D341Med (cell line): ENCODE measurements around the gene TXNDC8.
"Not testable (repeated sequence)": the region's sequence is repeated elsewhere in the genome, so short reads cannot be mapped to it uniquely, and the experiment has no call there.

Experiments used
- DNase-seq: peaks from one replicate; pipeline ENCODE4 v3.0.0; 2012; ENCODE audit warnings: low spot score

The TXNDC8 gene

DNA sequence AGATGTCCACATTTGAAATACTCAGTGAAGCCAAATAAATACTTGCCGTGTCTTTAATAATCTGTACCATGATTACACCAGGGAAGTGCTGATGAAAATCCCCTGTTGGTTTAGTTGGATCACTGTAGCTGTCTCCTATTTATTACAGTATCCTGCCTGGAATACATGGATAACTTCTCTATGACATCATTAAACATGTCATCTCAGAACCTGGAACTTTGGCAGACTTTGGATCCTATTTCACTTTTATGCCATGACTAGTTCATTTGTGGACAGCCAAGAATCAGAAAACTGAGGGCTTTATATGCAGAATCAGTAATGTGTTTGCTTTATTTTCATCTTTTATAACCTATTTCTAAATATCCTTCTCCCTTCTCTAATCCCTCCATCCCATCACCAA lies at the start of gene TXNDC8:
Gene TXNDC8 (minus strand): TSS at position 137 of the 400 bp plus-strand sequence.
- DNase-seq, result no peak

DNA sequence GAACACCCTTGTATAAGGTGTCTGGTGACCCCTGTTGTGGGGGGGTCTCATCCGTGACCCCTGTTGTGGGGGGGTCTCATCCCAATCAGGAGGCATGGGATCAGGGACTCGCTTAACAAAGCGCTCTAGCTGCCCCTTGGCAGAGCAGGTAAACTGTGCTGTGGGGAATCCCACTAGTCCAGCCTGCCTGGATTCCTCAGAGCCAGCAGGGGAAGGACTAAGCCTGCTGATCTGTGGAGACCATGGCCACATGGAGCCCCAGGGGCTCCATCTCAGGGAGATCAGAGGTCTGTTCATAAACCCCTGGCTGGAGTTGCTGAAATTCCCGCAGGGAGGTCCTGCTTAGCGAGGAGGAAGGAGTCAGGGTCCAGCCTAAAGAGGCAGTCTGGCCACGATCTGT lies 45.8 kb upstream of the TXNDC8 start:
- DNase-seq, result no peak

DNA sequence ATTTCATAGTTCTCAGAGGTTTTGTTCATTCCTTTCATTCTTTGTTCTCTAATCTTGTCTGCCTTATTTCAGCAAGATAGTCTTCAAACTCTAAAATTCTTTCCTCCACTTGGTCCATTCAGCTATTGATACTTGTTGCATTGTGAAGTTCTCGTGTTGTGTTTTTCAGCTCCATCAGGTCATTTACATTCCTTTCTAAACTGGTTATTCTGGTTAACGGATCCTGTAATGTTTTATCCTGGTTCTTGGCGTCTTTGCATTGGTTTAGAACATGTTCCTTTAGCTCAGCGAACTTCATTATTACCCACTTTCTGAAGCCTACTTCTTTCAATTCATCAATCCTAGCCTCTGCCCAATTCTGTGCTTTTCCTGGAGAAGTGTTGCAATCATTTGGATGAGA lies 45.1 kb upstream of the TXNDC8 start:
- no peak for DNase-seq

DNA sequence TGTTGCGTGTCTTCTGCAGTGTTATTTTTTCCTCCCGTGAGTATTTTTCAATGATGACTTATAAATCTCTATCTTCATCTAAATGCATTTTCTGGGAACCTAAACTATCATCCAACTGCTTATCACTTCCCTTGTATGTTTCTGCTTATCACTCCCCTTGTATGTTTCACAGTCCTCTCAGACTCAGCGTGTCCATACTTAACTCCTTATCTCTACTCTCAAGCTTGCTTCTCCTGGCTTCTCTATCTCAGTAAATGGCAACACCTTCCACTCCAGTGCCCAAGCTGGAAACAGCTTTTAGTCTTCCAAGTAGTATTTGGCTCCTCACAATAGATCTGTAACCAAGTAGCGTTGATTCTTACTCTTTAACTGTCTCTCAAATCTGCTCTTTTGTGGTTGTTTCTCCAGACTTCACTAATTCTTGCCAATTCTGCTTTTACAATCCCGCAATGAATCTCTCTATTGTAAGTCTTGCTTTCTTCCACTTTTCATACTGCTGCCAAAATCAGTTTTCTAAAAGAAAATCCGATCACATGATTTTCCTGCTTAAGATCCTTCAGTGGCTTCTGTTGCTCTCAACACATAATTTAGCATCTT lies 33.8 kb upstream of the TXNDC8 start:
- no peak for DNase-seq

DNA sequence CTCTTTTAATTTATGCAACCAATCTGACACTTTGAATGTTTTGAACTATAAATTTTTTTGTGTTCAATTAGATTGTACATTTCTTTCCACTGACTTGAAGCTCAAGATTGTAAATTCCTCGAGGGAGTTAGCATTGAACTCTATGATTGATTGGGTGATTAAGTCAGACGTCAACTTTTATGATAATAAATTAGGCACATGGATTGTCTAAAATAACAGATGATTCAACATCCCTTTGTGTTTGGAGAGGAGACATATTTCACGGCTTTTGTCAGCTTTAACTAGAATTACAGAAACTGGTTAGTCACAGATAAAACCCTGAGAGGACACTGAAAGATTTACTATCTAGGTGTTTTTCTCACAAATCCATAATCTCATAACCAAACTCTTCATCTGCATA lies 32.7 kb upstream of the TXNDC8 start:
- DNase-seq, result no peak

DNA sequence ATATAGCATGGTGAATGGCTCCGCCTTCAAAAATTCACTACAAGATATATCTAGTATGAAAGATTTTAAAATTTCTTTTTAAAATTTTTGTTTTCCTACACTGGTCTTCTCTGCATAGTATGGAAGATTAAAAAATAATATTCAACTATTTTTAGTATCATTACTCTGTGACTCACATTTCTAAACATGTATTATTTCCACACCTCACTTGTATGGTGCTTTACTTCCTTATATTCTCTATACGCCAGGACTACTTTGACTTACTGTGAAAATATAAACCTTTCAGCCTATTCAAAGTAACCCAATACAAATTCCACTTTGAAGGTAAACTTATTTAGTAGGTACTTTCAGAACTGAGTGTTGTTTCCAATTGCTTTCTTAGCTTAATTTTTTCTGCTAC lies 26.8 kb upstream of the TXNDC8 start:
- DNase-seq, result no peak

DNA sequence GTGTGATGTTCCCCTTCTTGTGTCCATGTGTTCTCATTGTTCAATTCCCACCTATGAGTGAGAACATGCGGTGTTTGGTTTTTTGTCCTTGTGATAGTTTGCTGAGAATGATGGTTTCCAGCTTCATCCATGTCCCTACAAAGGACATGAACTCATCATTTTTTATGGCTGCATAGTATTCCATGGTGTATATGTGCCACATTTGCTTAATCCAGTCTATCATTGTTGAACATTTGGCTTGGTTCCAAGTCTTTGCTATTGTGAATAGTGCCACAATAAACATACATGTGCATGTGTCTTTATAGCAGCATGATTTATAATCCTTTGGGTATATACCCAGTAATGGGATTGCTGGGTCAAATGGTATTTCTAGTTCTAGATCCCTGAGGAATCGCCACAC lies 21.3 kb upstream of the TXNDC8 start:
- DNase-seq, result not testable (repeated sequence)

DNA sequence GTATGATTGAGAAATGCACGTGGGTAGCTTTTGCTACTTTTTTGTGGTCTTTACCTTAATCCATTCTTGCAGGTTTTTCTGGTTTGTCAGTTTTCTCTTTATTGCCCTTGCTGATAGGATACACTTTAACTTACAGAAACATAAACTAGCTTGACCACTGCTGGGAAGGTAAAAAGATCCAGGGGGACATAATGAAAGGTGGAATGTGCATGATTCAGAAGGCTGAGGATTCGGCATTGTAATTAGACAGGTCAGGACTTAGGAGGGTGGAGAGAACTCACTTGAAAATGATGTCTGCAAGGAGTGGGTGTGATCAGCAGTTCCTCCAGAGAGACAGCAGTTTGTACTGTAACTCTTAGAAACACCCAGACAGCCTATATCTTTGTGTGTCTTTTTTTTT lies 19.8 kb upstream of the TXNDC8 start:
- no peak for DNase-seq

DNA sequence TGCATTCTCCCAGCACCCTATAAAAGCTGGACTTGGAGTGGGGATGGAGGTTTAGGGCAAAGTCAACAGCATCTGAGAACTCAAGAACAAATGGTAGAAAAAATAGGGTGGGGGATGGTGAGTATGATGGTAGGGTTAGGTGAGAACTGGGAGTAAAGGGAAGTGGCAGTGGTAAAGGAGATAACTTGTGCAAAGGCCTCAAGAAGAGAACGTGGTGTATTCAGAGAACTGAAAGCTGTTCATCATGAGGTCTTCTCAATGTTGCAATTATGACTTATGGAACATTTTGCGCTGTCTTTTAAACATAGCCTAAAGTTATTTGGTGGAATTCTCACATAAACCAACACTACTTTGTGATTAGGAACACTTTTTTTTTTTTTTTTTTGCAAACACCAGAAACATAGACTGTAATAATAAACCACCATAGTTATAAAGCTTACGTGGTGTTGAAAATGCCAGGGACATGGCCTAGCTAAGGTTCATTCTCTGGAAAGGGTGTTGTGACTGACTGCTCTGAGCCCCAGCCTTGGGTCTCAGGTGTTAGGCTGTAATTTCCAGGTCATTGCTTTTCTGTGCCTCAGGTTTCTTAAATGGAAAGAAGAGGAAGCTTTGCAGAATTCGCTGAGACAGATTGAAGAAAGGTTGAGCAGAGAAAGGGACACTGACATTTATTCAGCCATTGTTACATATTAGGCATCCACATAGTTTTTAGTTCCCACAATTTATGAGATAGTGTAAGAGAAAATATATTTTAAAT lies 19.2 kb upstream of the TXNDC8 start:
- no peak for DNase-seq

DNA sequence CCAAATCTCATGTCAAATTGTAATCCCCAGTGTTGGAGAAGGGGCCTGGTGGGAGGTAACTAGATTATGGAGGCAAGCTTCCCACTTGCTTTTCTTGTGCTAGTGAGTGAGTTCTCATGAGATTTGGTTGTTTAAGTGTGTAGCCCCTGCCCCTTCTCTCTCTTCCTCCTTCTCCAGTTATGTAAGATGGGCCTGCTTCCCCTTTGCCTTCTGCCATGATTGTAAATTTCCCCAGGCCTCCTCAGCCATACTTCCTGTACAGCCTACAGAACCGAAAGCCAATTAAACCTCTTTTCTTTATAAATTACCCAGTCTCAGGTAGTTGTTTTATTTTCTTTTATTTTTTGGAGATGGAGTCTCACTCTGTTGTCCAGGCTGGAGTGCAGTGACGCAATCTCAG lies 18.2 kb upstream of the TXNDC8 start:
- no peak for DNase-seq

DNA sequence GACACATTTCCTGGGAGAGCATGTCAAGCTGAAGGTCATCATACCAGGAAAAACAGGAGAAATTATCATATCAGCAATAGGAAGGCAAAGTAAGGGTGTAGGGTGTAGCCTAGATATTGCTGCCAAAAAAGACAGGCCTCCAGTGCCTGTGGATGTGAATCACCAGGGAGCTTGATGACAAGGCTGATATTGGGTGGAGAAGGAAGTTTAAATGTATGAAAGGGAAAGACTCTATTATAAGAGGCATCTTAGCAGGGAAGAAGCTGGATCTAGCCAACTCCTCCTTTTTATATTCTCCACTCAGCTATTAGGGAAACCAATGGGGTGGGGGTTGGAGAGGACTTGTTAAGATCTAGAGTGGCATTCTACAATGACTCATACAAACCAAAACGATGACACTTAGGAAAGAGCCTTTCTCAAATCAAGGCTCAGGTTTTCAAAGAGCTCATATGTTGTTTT lies 13.4 kb upstream of the TXNDC8 start:
- DNase-seq, result no peak

DNA sequence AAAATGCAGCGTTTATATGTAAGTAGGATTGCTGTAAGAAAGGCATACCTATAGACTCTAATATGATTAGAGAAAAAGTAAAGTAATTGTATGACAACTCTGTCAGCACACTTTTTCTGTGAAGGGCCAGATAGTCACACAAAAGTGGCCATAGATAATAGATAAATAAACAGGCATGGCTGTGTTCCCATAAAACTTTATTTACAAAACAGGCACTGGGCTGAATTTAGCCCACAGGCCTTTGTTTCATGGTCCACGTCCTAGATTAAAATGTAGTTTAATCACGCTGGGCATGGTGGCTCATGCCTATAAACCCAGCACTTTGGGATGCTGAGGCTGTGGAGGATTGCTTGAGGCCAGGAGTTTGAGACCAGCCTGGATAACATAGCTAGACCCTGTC lies 8.7 kb upstream of the TXNDC8 start:
- DNase-seq, result no peak

DNA sequence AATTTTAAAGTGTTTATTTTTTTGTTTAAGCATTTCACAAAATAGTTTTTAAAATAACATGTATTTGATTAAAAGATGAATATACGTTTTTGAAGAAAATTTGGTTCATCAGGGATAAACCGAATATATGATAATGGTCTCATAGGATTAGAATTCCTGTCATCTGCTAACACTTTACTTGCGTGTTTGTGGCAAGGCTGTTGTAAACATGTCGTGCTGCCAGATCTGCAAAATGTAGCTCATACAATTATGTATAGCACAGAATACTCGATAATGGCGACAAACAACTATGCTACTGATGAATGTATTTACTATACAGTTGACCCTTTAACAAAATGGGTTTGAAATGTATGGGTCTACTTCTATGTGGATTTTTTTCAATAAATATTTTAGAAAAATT lies 7.2 kb upstream of the TXNDC8 start:
- no peak for DNase-seq

DNA sequence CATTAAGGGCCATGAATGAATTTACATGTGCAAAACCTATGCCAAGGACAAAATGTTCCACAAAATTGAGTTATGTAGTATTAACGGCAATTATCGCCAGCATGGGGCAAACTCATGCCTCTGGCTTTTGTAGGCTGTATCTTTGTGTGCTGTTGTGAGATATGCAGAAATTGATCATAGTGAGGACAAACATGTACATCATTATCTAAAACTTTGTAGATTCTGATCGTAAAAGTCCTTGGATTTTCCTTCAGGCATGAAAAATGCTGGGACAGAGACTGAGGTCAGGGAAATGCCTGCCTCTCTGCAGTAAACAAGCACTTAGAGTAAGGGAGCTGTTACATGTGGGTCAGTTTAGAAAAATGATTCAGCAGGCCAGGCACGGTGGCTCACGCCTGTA lies 5.9 kb upstream of the TXNDC8 start:
- DNase-seq, result no peak

DNA sequence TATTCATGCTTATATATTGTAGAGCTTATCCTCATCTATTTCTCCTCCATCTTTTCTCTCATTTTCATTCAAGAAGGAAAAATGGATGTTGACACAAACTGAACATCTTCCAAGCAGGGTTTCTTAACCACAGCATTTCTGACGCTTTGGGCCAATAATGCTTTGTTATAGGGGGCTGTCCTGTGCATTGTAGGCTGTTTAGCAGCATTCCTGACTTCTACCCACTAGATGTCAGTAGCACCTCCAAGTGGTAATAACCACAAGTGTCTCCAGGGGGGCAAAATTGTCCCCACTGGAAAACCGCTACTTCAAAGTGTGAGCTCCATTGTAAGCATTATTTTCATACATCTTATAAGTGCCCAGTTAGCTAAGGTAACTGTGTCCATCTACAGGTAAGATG lies 2.6 kb upstream of the TXNDC8 start:
- DNase-seq, result no peak

DNA sequence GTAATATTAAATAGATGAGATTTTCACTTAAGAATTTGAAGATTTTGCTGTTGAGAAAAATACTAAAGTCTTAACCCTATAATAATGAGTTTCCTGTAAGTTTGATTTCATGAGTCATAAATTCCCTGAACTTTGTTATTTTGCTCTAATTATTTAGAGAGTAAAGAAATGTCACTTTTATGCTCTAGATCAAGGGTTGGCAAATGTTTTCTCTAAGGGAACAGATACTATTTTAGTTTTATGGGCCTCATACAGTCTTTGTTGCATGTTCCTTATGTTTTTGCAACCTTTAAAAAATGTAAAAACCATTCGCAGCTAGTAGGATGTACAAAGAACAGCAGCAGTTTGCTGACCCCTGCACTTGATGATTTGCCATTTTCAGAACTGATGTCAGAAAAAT lies 480 bp upstream of the TXNDC8 start:
- no peak for DNase-seq

DNA sequence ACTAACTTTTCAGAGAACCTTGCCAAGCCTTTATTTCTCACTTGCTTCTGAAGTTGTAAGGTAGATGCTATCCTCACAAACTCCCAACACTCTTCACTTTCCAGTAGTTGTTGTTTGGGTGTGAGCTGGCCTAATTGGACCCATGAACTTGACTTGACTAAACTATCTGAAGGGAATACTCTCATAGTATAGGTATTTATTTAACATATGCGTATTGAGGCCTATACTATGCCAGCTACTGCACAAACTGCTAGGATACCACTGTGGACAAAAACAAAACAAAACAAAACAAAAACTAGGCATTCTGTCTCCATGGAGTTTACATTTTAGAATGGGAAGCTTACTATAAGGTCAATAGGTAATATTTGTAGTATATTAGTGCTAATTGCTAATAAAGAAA lies 1.3 kb downstream of the TXNDC8 start:
- no peak for DNase-seq

DNA sequence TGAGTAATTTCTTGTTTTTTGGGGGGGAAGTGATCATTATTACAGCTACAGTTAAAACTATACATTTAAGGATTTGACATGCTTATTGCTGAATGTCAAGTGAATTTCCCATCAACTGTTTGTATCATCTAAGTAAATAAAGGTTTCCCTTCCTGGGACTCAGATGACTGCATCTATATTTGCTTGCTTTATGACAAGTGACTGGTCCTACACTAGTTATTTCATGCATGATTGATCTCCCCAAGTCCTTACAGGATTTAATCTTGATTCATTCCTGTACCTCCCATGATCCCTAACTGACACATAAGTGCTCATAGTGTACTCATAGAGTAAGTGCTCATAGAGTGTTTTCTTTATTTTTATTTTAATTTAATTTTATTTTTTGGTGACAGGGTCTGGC lies 2.8 kb downstream of the TXNDC8 start:
- no peak for DNase-seq

DNA sequence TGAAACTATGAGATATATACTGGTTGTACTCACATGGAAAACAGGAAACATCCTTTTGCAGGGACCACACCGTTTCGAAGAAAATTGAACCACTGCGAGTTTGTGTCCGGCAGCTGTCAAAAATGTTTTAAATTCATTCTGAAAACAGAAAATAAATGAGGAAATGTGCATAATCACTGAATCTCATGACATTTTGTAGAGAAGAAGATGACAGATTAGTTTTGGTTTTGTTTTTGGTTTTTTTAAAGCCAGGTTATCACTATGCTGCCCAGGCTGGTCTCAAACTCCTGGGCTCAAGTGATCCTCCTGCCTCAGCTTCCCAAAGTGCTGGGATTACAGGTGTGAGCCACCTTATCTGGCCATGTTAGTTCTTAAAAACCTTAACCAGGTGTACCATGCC lies 3.5 kb downstream of the TXNDC8 start:
- DNase-seq, result no peak

DNA sequence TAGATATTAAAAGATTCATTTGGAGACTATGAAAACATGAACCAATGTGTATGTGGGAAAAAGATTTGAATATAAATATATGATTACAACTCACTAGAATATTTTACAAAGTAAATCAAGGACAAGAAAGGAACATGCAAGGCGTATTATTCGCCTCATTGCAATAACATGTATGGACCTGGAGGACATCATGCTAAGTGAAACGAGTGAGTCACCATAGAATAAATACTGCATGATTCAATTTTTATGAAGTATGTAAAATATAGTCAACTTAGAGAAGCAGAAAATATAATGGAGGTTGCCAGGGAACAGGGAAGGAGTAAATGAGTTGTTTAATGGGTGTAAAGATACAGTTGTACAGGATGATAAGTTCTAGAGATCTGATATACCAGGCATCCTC lies 4.9 kb downstream of the TXNDC8 start:
- no peak for DNase-seq

DNA sequence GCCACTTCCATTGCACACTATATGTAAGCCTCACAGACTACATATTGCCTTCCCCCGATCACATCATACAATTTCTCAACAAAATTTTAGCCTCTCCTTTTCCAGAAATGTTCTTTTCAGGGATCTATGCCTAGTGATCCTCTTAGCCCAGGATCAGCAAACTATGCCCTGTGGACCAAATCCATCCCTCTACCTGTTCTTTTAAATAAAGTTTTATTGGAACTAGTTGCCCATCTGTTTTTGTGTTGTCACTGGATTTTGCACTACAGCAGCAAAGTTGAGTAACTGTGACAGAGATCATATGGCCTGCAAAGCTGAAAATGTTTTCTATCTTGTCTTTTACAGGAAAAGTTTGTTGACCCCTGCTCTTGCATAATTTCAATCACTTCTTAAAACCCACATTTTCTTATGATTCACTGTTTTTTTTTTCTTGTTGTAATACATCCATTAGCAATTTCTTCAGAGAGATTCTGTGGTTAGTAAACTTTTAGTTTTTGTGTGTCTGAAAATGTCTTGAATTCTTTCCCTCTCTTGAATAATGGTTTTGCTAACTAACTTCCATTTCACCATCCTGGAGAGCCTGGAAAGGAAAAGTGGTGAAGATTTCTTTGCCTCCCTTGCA lies 7.1 kb downstream of the TXNDC8 start:
- DNase-seq, result no peak

DNA sequence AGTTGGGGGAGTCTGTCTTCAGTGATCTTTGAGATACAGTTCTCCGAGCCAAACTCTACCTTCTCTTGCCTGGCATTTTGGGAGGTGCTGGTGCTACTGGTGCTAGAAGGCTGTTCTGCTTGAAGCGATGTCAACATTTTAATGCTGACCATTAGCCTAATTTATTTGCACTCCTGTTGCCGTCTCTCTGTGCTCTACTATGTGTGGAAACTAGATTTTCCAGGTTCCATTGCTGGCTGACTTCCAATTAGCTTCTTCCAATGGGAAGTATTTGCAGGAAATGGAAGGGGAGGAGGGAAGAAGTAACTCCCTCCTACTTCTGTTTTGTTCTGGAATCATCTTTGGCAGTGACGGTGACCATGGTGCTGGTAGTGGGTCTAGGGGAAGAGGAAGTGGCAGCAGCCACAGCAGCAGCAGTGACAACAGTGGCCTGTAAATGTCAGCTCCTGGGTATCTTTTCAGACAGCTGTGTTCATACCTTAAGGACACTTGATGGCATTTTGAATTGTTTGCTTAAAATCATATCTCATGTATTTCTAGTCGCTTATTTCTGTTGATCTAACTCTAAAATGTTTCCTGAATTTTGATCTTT lies 7.9 kb downstream of the TXNDC8 start:
- no peak for DNase-seq

DNA sequence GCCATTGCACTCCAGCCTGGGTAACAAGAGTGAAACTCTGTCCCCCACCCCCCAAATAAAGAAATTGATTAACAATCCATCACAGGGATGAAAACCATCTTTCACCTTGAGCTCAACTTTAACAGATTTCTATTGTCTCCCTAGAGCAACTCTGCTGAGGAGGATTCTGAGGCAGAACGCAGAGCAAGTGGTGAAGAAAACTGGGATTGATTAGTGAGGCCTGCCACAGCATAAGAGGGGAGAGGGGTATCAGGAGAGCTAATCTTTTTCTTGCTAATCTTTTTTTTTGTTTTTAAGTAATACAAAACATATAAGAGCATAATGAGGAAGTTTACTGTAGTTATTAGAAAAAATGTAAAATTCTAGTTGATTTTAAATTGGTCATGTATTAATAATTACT lies 8.9 kb downstream of the TXNDC8 start:
- DNase-seq, result no peak
